ENCODE data around the gene GHDC.
"Not testable (repeated sequence)": the region's sequence is repeated elsewhere in the genome, so short reads cannot be mapped to it uniquely, and the experiment has no call there.

The GHDC gene

DNA sequence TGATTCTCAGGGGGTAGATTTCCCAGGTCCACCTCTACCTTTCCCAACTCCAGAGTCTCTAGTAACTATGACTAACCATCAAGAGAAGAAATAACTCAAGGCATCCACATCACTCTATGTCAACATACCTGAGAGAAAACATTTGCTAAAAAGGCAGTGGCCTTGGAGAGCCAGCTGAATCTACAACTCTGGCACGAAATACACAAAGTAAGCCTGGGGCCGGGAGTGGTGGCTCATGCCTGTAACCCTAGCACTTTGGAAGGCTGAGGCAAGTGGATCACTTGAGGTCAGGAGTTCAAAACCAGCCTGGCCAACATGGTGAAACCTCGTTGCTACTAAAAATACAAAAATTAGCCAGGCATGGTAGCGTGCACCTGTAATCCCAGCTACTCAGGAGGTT, 51.2 kb downstream of the GHDC start:
- H4K5ac ChIP-seq (ENCODE audit: low read length); H2BK15ac ChIP-seq (replicated peaks; ENCODE audit: low read depth); H3K9ac ChIP-seq (ENCODE audit: low read length); H2BK120ac ChIP-seq (ENCODE audit: low read depth, low read length); H2BK5ac ChIP-seq (ENCODE audit: low read length); H4K8ac ChIP-seq (ENCODE audit: low read depth, low read length); DNase-seq; H3K4me3 ChIP-seq (ENCODE audit: low read length); H3K27me3 ChIP-seq (ENCODE audit: insufficient read depth, low read length, poor library complexity); H3K23ac ChIP-seq (ENCODE audit: low read length); H3K4me2 ChIP-seq (ENCODE audit: low read length); H3K4ac ChIP-seq (ENCODE audit: low read depth, low read length); H2AK5ac ChIP-seq (ENCODE audit: low read length); H3K18ac ChIP-seq (ENCODE audit: low read length); H3K4me1 ChIP-seq (ENCODE audit: control insufficient read depth, low read depth, low read length); H3K36me3 ChIP-seq (ENCODE audit: control insufficient read depth, insufficient read depth, low read length); H3K27ac ChIP-seq (ENCODE audit: low read depth, low read length); H3K56ac ChIP-seq (ENCODE audit: low read length): not testable (repeated sequence)
- Histone ChIP-seq H3K79me1 (ENCODE audit: low read length) (peaks cover 27% of the 10 kb centered on the region), H3K79me2 (ENCODE audit: control insufficient read depth, insufficient read depth, low read length) (peaks cover 31% of the 10 kb centered on the region)
- no CpG with 5 or more reads among the region's 4 CpGs for WGBS (ENCODE audit: extremely low coverage, insufficient coverage, low lambda C conversion rate)

DNA sequence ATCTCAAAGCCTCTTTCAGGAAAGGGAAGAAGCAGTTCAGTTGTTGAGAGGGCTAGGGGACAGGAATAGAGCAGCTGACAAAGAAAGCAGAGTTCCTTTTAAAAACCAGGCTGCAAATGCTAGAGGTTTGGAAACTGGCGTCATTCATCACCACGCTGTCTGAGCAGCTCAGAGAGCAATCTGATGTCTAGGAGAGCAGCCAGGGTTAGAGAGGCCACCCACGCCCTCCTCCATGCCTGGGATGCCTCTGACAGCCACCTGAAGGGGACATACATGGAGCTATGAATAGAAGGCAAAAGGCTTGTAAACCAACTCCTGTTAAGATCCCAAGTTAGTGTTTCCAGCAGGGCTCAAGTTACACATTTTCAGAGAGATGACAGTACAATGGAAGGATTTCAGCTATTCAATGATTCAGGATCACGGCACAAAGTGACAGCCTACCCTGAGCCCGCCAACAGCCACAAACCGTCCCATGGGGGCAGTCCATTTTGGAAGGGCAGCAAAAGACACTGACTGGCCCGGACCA, 51.9 kb downstream of the GHDC start:
- Histone ChIP-seq H3K79me1 (ENCODE audit: low read length) (peaks cover 27% of the 10 kb centered on the region), H2BK5ac (ENCODE audit: low read length) (no peak overlapping the region), H3K4me1 (ENCODE audit: control insufficient read depth, low read depth, low read length) (no peaks in the 10 kb centered on the region), H3K4me3 (ENCODE audit: low read length) (no peak overlapping the region), H4K5ac (ENCODE audit: low read length) (no peak overlapping the region), H4K8ac (ENCODE audit: low read depth, low read length) (no peak overlapping the region), H3K4ac (ENCODE audit: low read depth, low read length) (no peak overlapping the region), H2BK15ac (replicated peaks; ENCODE audit: low read depth) (no peak overlapping the region), H2AK5ac (ENCODE audit: low read length) (no peak overlapping the region), H3K23ac (ENCODE audit: low read length) (no peak overlapping the region), H3K36me3 (ENCODE audit: control insufficient read depth, insufficient read depth, low read length) (peaks cover 5% of the 10 kb centered on the region), H3K27me3 (ENCODE audit: insufficient read depth, low read length, poor library complexity) (no peaks in the 10 kb centered on the region), H3K9ac (ENCODE audit: low read length) (no peak overlapping the region), H2BK120ac (ENCODE audit: low read depth, low read length) (no peak overlapping the region), H3K56ac (ENCODE audit: low read length) (no peak overlapping the region), H3K18ac (ENCODE audit: low read length) (no peak overlapping the region), H3K4me2 (ENCODE audit: low read length) (no peak overlapping the region), H3K27ac (ENCODE audit: low read depth, low read length) (no peak overlapping the region), H3K79me2 (ENCODE audit: control insufficient read depth, insufficient read depth, low read length) (peaks cover 32% of the 10 kb centered on the region)
- no CpG with 5 or more reads among the region's 7 CpGs for WGBS (ENCODE audit: extremely low coverage, insufficient coverage, low lambda C conversion rate)
- no peak for DNase-seq

DNA sequence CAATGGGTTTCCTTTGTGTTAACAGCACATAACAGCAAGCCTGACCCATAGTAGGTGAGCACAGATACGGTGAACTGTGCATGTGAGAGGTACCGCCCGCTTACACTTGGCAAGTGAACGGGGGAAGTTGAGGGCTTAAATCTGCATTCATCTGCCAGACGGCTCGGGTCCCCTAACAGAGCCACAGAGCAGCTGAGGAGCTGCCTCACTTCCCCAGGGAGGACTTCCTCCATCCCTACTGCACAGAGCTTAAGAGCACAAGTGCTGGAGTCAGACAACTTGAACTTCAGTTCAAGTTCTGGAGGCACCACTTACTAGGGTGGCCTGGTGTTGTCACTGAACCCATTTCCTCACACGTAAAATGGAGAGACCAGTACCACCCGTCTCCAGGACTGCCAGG, 52.9 kb downstream of the GHDC start:
- Histone ChIP-seq H3K18ac (ENCODE audit: low read length) (no peak overlapping the region), H3K27me3 (ENCODE audit: insufficient read depth, low read length, poor library complexity) (no peaks in the 10 kb centered on the region), H3K23ac (ENCODE audit: low read length) (no peak overlapping the region), H2BK120ac (ENCODE audit: low read depth, low read length) (no peak overlapping the region), H4K5ac (ENCODE audit: low read length) (no peak overlapping the region), H3K4me3 (ENCODE audit: low read length) (no peak overlapping the region), H3K4me2 (ENCODE audit: low read length) (no peak overlapping the region), H3K79me1 (ENCODE audit: low read length) (peaks cover 27% of the 10 kb centered on the region), H3K56ac (ENCODE audit: low read length) (no peak overlapping the region), H3K79me2 (ENCODE audit: control insufficient read depth, insufficient read depth, low read length) (peaks cover 32% of the 10 kb centered on the region), H3K4me1 (ENCODE audit: control insufficient read depth, low read depth, low read length) (no peaks in the 10 kb centered on the region), H2BK15ac (replicated peaks; ENCODE audit: low read depth) (no peak overlapping the region), H3K27ac (ENCODE audit: low read depth, low read length) (no peak overlapping the region), H3K9ac (ENCODE audit: low read length) (no peak overlapping the region), H3K36me3 (ENCODE audit: control insufficient read depth, insufficient read depth, low read length) (peaks cover 5% of the 10 kb centered on the region), H2BK5ac (ENCODE audit: low read length) (no peak overlapping the region), H3K4ac (ENCODE audit: low read depth, low read length) (no peak overlapping the region), H4K8ac (ENCODE audit: low read depth, low read length) (no peak overlapping the region), H2AK5ac (ENCODE audit: low read length) (no peak overlapping the region)
- no CpG with 5 or more reads among the region's 8 CpGs for WGBS (ENCODE audit: extremely low coverage, insufficient coverage, low lambda C conversion rate)
- no peak for DNase-seq

DNA sequence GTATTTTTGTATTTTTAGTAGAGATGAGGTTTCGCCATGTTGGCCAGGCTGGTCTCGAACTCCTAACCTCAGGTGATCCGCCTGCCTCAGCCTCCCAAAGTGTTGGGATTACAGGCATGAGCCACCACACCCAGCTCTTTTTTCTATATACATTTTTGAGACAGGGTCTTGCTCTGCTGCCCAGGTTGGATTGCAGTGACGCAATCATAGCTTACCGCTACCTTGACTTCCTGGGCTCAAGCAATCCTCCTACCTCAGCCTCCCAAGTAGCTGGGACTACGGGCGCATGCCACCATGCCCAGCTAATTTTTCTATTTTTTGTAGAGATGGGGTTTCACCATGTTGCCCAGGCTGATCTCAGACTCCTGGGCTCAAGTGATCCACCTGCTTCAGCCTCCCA, 53.6 kb downstream of the GHDC start:
- H2AK5ac ChIP-seq (ENCODE audit: low read length); H3K27ac ChIP-seq (ENCODE audit: low read depth, low read length); H2BK5ac ChIP-seq (ENCODE audit: low read length); H3K9ac ChIP-seq (ENCODE audit: low read length); H2BK15ac ChIP-seq (replicated peaks; ENCODE audit: low read depth); H3K56ac ChIP-seq (ENCODE audit: low read length); DNase-seq; H3K18ac ChIP-seq (ENCODE audit: low read length); H3K4ac ChIP-seq (ENCODE audit: low read depth, low read length); H3K4me3 ChIP-seq (ENCODE audit: low read length); H4K5ac ChIP-seq (ENCODE audit: low read length); H3K4me1 ChIP-seq (ENCODE audit: control insufficient read depth, low read depth, low read length); H3K23ac ChIP-seq (ENCODE audit: low read length); H3K4me2 ChIP-seq (ENCODE audit: low read length); H4K8ac ChIP-seq (ENCODE audit: low read depth, low read length); H3K27me3 ChIP-seq (ENCODE audit: insufficient read depth, low read length, poor library complexity); H3K36me3 ChIP-seq (ENCODE audit: control insufficient read depth, insufficient read depth, low read length); H2BK120ac ChIP-seq (ENCODE audit: low read depth, low read length): not testable (repeated sequence)
- H3K79me2 ChIP-seq (ENCODE audit: control insufficient read depth, insufficient read depth, low read length): peaks cover 34% of the 10 kb centered on the region
- H3K79me1 ChIP-seq (ENCODE audit: low read length): peaks cover 32% of the 10 kb centered on the region
- WGBS (ENCODE audit: extremely low coverage, insufficient coverage, low lambda C conversion rate): no CpG with 5 or more reads among the region's 7 CpGs

All from mesendoderm (in vitro differentiated cells).